ENCODE results near the gene COX7B2. TPM values are rescaled to one million over a fixed set of nuclear protein-coding genes. Genes with fewer than 3 reads are reported as not detected.

Gene COX7B2
- total and polyA plus RNA-seq, 4 donors: not detected

GRCh38 chr4:46931981-46932380 is 22.9 kb upstream of the COX7B2 start (continued):
- TF ChIP-seq RAD21 (IDR thresholded peaks at IDR 0.05) (peak; percentile 70), NR2F2 (IDR thresholded peaks at IDR 0.05) (no peak), RXRA (IDR thresholded peaks at IDR 0.05) (no peak)

GRCh38 chr4:46930891-46931290 is 21.8 kb upstream of the COX7B2 start:
- 58% methylated on average over 3 of the region's 3 CpGs for WGBS
- no peak overlapping the region for H3K9ac ChIP-seq (ENCODE audit: low read depth in 1 of 2, low read length in 2 of 2)
- no peak overlapping the region for H3K4me3 ChIP-seq (ENCODE audit: low read depth in 1 of 3, low read length in 3 of 3)
- no peak overlapping the region for H3K27ac ChIP-seq (ENCODE audit: low read depth in 1 of 2, low read length in 2 of 2)
- peaks cover 0 to 4% (median 0%) of the 10 kb centered on the region in 4 donors for H3K27me3 ChIP-seq (ENCODE audit: control insufficient read depth in 4 of 4, insufficient read depth in 4 of 4, low read length in 3 of 4)
- no peak for DNase-seq (ENCODE audit: low spot score)
- H3K9me3 ChIP-seq (ENCODE audit: control insufficient read depth in 4 of 4, low read length in 3 of 4): no peaks in the 10 kb centered on the region
- H3K4me1 ChIP-seq (ENCODE audit: control insufficient read depth in 4 of 4, insufficient read depth in 4 of 4, low read length in 3 of 4): no peaks in the 10 kb centered on the region
- TF ChIP-seq HNF4A (conservative IDR thresholded peaks at IDR 0.05) (no peak), EGR1 (IDR thresholded peaks at IDR 0.05; ENCODE audit: low read depth in 2 of 2) (no peak), RAD21 (IDR thresholded peaks at IDR 0.05) (no peak), FOXA1 (IDR thresholded peaks at IDR 0.05) (no peak), NR2F2 (IDR thresholded peaks at IDR 0.05) (no peak), SP1 (IDR thresholded peaks at IDR 0.05) (no peak), TAF1 (conservative IDR thresholded peaks at IDR 0.05) (no peak), YY1 (IDR thresholded peaks at IDR 0.05) (no peak), ATF3 (IDR thresholded peaks at IDR 0.05) (no peak), JUND (IDR thresholded peaks at IDR 0.05) (no peak), HNF4G (IDR thresholded peaks at IDR 0.05) (no peak), REST (IDR thresholded peaks at IDR 0.05) (no peak)
- H3K36me3 ChIP-seq (ENCODE audit: control insufficient read depth in 4 of 4, insufficient read depth in 3 of 4, low read depth in 1 of 4, low read length in 3 of 4): no peaks in the 10 kb centered on the region

GRCh38 chr4:46927201-46927600 is 18.2 kb upstream of the COX7B2 start:
- Histone ChIP-seq H3K27me3 (ENCODE audit: control insufficient read depth in 4 of 4, insufficient read depth in 4 of 4, low read length in 3 of 4) (peaks cover 0 to 4% (median 0%) of the 10 kb centered on the region in 4 donors), H3K9ac (ENCODE audit: low read depth in 1 of 2, low read length in 2 of 2) (no peak overlapping the region), H3K9me3 (ENCODE audit: control insufficient read depth in 4 of 4, low read length in 3 of 4) (no peaks in the 10 kb centered on the region), H3K36me3 (ENCODE audit: control insufficient read depth in 4 of 4, insufficient read depth in 3 of 4, low read depth in 1 of 4, low read length in 3 of 4) (no peaks in the 10 kb centered on the region), H3K4me1 (ENCODE audit: control insufficient read depth in 4 of 4, insufficient read depth in 4 of 4, low read length in 3 of 4) (no peaks in the 10 kb centered on the region), H3K4me3 (ENCODE audit: low read depth in 1 of 3, low read length in 3 of 3) (no peak overlapping the region), H3K27ac (ENCODE audit: low read depth in 1 of 2, low read length in 2 of 2) (no peak overlapping the region)
- no peak for TF ChIP-seq ZBTB33 (IDR thresholded peaks at IDR 0.05)
- no peak for TF ChIP-seq FOXA2 (IDR thresholded peaks at IDR 0.05)
- TF ChIP-seq RAD21 (IDR thresholded peaks at IDR 0.05): no peak
- no peak for TF ChIP-seq SP1 (IDR thresholded peaks at IDR 0.05)
- TF ChIP-seq MAX (IDR thresholded peaks at IDR 0.05): no peak
- no peak for TF ChIP-seq ATF3 (IDR thresholded peaks at IDR 0.05)
- no peak for TF ChIP-seq HNF4G (IDR thresholded peaks at IDR 0.05)
- no peak for TF ChIP-seq YY1 (IDR thresholded peaks at IDR 0.05)
- no peak for TF ChIP-seq JUND (IDR thresholded peaks at IDR 0.05)
- no peak for TF ChIP-seq FOXA1 (IDR thresholded peaks at IDR 0.05)
- no peak for TF ChIP-seq TAF1 (conservative IDR thresholded peaks at IDR 0.05)
- TF ChIP-seq RXRA (IDR thresholded peaks at IDR 0.05): no peak
- TF ChIP-seq GABPA (IDR thresholded peaks at IDR 0.05 in 1 of 2, conservative IDR thresholded peaks at IDR 0.05 in 1 of 2): no peak
- TF ChIP-seq EGR1 (IDR thresholded peaks at IDR 0.05; ENCODE audit: low read depth in 2 of 2): no peak
- TF ChIP-seq NR2F2 (IDR thresholded peaks at IDR 0.05): no peak
- no peak for TF ChIP-seq HNF4A (conservative IDR thresholded peaks at IDR 0.05)
- DNase-seq (ENCODE audit: low spot score): no peak

Data from liver (tissue), 9 donors.